ENCODE data around the gene SUPT3H.

Gene SUPT3H

DNA sequence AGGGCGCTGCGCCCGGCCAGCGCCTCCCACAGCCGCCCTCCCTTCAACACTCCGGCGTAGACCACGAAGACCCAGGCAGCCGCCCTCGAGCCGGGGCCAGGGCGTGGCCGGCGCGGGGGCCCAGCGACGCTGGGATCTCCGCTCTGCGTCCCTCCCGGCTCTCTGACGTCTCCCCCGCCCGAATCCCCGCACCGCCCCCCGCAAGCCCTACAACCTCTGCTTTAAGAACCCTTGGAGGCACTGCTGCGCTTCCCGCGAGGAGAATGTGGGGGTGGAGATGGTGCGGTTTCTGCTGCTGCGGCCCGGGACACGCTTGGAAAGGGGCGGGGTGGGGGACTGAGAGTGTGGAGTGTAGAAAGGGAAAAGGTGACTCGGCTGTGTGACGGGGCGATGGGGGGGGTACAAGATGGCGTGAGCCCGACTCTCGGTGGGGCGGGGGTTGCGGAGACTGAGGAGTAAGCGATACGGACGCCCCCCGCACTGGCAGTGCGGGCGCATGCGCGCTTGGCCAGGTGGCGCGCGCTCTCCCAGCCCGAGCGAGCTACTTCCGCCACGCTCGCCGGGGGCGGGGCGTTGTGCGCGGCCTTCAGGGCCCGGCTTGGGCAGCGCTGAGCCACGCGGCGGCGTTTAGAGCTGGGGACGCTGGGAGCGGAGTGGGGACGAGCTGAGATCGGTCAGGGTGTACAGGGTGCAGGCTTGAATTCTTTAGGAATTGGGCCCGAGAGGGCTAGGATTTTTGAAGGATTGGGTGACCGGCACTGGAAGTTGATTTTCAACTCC lies at the start of gene SUPT3H:
TSS of gene SUPT3H (minus strand) at position 381 of the 780 bp plus-strand sequence.
- DNase-seq (ENCODE audit: low spot score), result peak; percentile 89

GRCh38 chr6:45426251-45426650 lies 48.5 kb upstream of the SUPT3H start:
- DNase-seq (ENCODE audit: low spot score), result no peak

- DNase-seq (ENCODE audit: low spot score), result no peak
These were observed 46.7 kb upstream of the SUPT3H start for GRCh38 chr6:45424451-45424861.

GRCh38 chr6:45423824-45424450 lies 46.2 kb upstream of the SUPT3H start:
- DNase-seq (ENCODE audit: low spot score), result no peak

GRCh38 chr6:45423111-45423823 lies 45.5 kb upstream of the SUPT3H start:
- peak; percentile 10 for DNase-seq (ENCODE audit: low spot score)

DNA sequence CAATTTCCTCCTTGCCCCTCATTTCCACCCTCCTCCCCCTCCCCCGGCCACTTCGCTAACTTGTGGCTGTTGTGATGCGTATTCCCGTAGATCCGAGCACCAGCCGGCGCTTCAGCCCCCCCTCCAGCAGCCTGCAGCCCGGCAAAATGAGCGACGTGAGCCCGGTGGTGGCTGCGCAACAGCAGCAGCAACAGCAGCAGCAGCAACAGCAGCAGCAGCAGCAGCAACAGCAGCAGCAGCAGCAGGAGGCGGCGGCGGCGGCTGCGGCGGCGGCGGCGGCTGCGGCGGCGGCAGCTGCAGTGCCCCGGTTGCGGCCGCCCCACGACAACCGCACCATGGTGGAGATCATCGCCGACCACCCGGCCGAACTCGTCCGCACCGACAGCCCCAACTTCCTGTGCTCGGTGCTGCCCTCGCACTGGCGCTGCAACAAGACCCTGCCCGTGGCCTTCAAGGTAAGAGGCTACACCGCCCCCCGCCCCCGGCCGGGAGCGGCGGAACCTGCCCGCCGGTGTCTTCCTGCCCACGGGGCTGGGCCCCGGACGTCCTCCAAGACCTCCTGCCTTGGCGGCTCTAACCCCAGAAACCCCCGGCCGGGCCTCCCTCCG lies 44.9 kb upstream of the SUPT3H start:
- peak; percentile 64 for DNase-seq (ENCODE audit: low spot score)

DNA sequence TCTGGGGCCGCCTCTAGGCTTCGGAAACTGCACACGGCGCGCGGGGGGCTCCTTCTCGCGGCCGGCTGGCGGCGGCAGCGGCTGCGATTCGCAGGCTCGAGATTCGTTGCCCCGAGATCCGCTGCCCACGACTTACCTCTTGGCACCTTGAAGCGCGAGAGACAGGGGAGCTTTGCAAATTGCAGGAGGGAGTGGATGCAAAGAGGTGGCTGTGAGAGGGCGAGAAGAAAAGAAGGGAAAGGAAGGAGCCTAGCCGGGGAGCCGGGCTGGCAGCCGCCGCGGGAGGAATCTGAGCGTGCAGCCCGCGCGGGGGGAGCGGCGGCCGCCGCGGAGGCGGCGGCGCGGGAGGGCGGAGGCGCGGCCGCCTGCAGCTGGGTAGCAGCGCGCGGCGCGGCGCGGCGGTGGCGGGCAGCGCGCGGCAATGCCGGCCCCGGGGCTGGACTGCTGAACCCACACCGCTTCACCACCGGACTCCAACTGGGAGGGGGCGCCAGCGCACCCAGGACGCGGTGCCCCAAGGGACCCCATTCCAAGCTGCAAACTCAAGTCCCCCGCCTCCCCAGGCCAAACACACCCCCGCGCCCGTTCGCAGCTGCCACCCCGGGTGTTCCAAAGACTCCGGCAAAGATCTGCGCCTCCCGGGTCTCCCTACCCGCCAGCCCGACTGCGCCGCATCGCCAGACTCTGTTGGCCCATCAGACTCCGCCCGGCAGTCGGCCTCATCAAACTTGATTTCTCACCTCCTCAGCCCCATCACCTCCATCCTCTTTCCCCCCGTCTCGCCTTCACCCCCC lies 44.2 kb upstream of the SUPT3H start:
- DNase-seq (ENCODE audit: low spot score), result peak; percentile 38

DNA sequence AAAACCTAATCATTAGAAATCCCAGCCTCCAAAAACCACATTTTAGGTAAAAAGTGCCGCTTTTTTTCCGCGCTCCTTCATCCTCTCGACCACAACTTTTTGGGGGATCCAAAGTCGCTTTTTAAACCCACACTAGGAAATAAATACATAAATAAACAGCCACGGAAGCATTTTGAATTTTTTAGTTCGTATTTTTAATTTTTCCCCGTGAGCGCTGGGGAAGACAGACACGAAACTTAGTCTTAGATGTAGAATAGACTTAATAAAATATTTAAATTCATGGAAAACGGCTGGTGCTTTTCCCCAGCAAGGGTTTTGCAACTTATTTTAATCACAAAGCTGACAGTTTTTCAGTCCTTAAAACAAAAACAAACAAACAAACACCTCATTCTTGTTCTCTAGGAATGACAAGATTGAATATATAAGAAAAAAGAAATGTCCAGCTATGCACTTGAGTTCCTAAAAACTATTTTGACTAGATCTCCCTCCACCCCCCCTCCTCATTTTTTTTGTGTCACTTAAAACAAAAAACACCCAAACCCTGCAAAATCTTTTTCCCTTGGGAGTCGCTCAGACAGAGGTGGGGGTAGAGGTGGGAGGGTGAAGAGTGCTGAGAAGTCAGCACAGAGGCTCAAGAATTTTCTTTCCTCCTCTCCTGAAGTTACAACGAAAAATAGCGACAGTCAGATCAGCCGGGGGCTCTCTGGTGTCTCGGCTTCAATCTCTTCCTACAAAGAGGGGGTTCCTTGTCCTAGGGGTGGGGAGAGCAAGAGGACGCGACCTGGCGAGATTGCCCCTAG lies 43.4 kb upstream of the SUPT3H start:
- DNase-seq (ENCODE audit: low spot score), result no peak

DNA sequence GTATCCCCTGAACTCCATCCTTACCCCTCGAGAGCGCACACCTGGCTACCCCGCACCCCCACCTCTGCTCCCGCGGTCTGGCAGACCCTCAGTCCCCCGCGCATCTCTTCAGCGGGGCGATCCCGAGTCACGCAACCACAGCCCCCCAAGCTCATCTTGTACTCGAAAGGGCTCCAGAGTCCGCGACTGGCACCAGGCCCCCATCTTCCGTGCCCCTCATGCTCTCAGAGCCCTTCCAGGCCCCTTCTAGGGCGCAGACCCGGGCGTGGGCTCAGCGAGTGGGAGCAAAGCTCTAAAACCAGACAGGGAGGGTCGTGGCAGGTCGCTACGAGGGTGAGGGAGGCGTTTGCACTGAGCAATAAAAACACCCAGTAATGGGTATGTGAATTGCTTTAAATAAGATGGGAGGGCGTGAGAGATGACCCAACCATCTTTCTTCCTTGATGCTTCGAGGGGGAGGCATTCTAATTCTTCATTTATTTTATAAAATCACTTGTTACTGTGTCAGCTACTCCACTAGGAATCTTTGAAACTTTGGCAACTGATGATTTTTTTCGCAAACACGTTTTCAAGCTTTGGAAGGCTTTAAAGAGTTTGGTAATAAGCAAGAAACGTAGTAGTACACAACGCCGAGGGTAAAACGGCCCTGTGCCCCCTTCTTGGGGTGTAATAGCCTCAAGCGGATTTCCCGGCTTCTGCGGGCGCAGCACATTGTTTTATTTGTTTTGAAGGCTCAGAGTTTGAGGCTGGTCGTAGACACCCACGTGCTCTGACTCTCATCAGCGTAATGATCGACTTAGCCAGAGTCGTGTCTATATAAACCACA lies 42.6 kb upstream of the SUPT3H start:
- peak; percentile 47 for DNase-seq (ENCODE audit: low spot score)

- peak; percentile 61 for DNase-seq (ENCODE audit: low spot score)
These were observed 41.9 kb upstream of the SUPT3H start for GRCh38 chr6:45419571-45420082.

GRCh38 chr6:45417436-45417835 lies 39.7 kb upstream of the SUPT3H start:
- no peak for DNase-seq (ENCODE audit: low spot score)

- DNase-seq (ENCODE audit: low spot score), result no peak
These were observed 39.0 kb upstream of the SUPT3H start for GRCh38 chr6:45416700-45417099.

GRCh38 chr6:45415788-45416518 lies 38.2 kb upstream of the SUPT3H start:
- no peak for DNase-seq (ENCODE audit: low spot score)

DNA sequence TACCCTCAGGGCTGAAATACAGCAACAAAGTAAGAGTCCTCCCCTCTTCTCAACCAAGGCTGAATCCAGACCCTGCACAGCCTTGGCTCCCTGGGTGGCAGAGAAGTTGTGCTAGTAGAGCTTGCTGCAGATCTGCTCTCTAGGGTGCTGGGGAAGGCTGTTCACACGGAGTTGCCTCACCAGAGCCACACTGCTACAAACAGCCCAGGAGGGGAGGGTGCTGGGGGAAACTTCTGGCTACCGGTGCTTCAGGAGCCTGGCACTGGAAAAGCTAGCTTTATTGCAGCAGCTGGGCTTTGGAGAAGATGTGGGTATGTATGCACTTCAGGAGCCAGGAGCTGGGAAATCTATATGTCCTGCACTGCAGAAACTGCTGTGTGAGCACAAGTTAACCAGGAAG lies 37.6 kb upstream of the SUPT3H start:
- no peak for DNase-seq (ENCODE audit: low spot score)

GRCh38 chr6:45411959-45412358 lies 34.2 kb upstream of the SUPT3H start:
- no peak for DNase-seq (ENCODE audit: low spot score)

DNA sequence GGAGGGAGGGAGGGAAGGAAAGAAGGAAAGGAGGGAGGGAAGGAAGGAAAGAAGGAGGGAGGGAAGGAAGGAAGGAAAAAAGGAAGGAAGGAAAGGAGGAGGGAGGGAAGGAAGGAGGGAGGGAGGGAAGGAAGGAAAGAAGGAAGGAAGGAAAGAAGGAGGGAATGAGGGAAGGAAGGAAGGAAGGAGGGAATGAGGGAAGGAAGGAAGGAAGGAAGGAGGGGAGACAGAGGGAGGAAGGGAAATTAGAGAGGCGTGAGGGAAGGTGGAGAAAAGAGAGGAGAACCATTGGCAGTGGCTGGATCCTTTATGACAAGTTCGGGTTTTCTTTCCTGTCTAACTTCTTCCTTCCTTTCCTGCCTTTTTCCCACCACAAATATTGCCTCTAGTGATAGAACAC lies 22.3 kb upstream of the SUPT3H start:
- DNase-seq (ENCODE audit: low spot score), result no peak

GRCh38 chr6:45398075-45398813 lies 20.5 kb upstream of the SUPT3H start:
- DNase-seq (ENCODE audit: low spot score), result no peak

DNA sequence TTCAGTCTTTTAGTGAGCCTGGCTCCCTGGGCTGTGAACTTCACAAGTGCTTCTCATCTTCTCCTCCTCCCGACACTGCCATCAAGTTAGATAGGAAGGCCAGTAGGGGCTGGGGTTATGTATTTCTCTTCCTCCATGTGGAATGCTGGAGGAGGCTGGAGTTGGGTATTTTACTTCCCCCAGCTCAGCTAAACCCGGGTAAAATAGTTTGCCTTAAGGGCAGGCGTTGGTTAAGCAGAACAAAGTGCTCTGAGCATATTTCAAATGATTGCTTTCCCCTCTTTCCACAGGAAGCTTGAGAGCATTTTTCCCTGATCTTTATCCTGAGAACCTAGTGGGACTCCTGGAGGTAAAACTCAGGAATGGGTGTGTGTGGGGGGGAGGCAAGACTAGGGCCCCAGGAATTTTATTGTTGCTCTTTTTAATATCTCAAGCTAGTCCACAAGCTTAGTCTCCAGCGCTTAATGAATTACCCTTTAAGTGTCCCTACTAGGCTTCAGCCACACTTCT lies 16.9 kb upstream of the SUPT3H start:
- DNase-seq (ENCODE audit: low spot score), result no peak
